ENCODE measurements around the gene PTPRR.

Gene PTPRR

GRCh38 chr12:70908978-70909377 is 11.6 kb downstream of the PTPRR start:
- DNase-seq: no peak

GRCh38 chr12:70907412-70907811 is 13.1 kb downstream of the PTPRR start:
- DNase-seq: no peak

GRCh38 chr12:70895956-70896355 is 24.6 kb downstream of the PTPRR start:
- no peak for DNase-seq

DNA sequence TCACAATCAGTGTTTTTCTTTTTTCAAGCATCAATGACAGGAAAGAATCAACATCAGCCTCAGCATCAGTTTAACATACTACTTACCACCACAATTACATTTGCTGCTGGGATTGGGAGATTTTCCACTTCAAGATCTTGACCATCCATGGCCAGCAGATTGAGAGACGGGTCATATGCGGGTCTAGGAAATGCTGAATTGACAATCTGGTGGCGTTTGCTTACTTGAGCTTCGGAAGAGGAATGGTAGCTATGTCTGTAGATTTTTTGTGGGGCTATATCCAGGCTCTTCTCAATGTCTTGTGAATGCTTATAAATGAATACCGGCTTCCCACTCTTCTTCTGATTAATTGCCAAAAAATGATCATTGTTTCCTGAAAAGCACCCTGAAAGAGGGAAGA is 27.9 kb downstream of the PTPRR start:
- DNase-seq: no peak

DNA sequence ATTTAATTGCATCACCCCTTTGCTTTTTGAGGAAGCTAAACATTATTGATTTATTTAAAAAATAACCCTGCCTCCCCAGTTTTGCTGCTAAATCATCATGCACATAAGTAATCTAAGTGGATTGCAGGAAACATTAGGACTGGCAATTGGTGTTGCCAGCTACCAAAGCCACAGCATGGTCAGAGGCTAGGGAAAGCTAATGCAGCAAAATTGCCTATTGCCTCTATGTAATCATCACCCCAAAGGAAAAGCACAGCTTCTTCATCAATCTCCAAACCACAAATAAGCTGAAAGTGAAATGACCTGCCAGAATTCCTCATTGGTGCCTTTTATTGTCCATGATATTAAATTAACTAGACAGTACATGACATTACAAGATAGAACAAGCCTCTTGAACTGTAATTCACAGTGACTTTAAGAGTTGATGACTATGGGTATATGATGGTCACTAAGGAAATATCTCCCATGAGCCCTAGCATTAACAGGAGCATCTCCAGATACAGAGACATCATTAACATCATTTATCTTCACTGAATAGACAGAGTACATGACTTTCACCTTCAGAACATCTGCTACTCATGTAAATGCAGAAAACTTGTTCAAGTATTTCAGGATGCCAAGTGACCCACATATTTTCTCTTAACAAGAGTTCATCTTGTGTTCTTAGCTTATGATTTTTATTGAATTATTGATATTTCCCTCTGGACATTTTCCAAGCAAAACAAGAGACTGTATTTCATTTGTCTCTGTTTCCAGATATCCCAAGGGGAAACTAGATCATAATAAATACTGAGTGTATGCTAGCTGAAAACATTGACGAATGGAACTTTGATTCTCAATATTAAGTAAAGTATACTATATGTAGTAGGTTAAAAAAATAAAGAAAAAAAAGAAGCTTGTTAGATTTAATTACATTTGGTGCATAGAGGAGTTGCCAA is 29.4 kb downstream of the PTPRR start:
- DNase-seq: no peak

GRCh38 chr12:70885956-70886355 is 34.6 kb downstream of the PTPRR start:
- no peak for DNase-seq

- no peak for DNase-seq
Observed at GRCh38 chr12:70883855-70884254, 36.7 kb downstream of the PTPRR start.

DNA sequence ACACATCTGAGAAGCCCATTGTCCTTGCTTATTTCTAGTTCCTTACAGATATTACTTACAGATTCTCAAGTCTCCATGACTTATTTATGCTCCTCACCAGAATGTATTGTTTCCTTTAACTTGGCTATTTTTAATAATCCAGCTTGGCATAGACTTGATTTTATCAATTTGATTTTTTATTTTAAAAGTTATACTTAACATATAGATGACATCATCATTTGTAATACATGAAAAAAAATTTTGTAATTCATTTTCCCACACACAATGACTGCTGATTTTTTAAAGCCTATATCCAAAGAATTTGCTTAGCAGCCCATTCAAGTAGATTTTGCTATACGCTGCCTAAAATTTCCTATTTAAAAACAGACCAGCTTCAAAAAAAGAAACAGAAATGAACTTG is 39.8 kb downstream of the PTPRR start:
- DNase-seq: no peak

- no peak for DNase-seq
Observed at GRCh38 chr12:70876952-70877351, 43.6 kb downstream of the PTPRR start.

DNA sequence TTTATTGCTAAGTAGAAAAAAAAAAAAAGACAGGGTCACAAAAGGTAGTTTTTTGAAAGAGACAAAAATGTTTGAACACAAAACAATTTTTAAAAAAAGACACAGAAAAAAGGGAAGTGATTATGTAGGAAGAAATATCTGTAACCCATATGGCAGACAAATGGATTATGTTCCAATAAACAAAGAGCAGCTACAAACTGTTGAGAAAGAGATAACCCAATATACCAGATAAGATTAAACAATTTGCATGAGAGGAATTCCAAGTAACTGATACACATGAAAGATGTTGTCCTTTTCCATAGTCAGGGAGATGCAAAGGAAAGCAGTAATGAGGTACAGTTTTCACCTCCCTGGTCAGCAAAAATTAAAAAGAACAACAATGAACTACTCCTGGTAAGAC is 44.9 kb downstream of the PTPRR start:
- no peak for DNase-seq

GRCh38 chr12:70854881-70855568 is 65.5 kb downstream of the PTPRR start:
- DNase-seq: no peak

- DNase-seq: no peak
Observed at GRCh38 chr12:70854138-70854537, 66.4 kb downstream of the PTPRR start.

GRCh38 chr12:70853326-70853725 is 67.2 kb downstream of the PTPRR start:
- no peak for DNase-seq

- DNase-seq: no peak
Observed at GRCh38 chr12:70852416-70853150, 68.0 kb downstream of the PTPRR start.

DNA sequence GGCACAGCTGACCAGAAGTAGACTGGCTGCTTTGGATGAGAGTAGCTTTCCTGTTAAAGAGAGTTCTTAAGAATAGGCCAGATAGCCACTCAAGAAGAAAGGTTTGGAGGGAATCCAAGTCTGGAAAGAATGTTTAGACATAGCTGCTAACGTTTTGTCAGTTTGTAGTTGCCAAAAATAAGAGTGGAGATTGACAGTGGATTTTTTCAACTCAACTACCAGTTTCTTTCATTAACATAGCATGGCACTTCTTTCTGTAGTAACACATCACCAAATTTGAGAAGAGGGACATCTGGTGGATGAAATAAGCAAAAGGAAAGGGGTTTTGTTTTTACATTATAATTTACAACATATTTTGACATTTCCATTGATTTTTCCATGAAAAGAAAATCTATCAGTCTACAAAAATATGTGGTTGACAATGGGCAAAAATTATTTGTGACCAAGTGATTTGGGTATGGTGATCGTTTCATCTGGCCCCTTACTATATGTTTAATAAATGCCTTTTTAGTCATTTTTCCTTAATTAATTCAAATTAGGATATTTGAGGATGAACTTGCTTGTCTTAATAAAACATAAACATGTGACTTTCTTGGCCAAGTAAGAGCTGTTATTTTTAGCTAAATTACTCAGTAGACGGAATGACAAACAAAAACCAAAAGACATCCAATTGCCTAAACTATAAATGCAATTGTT is 71.1 kb downstream of the PTPRR start:
- DNase-seq: peak; percentile 5

GRCh38 chr12:70847871-70848270 is 72.7 kb downstream of the PTPRR start:
- DNase-seq: no peak

GRCh38 chr12:70845268-70845667 is 75.3 kb downstream of the PTPRR start:
- DNase-seq: no peak

GRCh38 chr12:70843363-70843762 is 77.2 kb downstream of the PTPRR start:
- no peak for DNase-seq

GRCh38 chr12:70842942-70843341 is 77.6 kb downstream of the PTPRR start:
- no peak for DNase-seq

- DNase-seq: no peak
Observed at GRCh38 chr12:70842136-70842535, 78.4 kb downstream of the PTPRR start.

DNA sequence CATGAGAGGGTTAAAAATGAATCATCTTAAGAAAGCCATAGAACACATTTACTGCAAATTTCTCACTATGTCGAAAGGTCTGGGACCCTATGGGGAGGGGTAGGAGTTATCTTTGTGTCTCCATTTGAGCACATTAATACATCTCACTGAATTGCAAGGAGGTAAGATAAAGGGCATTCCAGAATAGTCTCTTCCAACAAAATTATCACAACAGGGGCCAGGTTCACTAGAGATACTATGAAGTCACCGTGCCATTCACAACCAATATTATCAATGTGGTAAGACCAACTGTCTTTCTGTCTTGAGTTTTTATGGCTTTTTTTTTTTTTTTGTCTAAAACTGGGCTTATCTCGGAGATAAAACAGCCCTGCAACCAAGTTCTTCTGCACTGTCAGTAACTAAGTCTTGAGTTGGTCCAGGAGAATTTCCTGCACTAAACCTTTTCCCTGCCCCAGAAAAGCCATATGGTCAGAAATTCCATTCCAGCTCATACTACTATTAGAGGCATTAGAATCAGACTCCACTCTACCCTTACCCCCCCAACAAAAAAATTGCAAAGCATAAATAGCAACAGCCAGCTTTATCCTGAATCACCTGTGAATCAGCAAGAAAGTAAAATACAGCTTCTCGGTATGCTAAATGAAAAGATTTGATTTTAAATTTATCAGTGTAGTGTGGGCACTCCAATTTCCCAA is 79.7 kb downstream of the PTPRR start:
- no peak for DNase-seq

- no peak for DNase-seq
Observed at GRCh38 chr12:70839544-70839943, 81.0 kb downstream of the PTPRR start.

Measured in NCI-H2171 treated with DMSO at 0.1 percent for 48 hours (cell line).